ENCODE results near the gene ANXA6.

Gene ANXA6

GRCh38 chr5:151060742-151061141 is 96.8 kb downstream of the ANXA6 start:
- no peak for DNase-seq

GRCh38 chr5:151058891-151059489 is 98.6 kb downstream of the ANXA6 start:
- DNase-seq = no peak

GRCh38 chr5:151058301-151058700 is 99.3 kb downstream of the ANXA6 start:
- DNase-seq = no peak

- DNase-seq = no peak
Measured at GRCh38 chr5:151056379-151057325, 100.9 kb downstream of the ANXA6 start.

GRCh38 chr5:151055336-151055735 is 102.2 kb downstream of the ANXA6 start:
- no peak for DNase-seq

- DNase-seq = no peak
Measured at GRCh38 chr5:151054709-151055108, 102.9 kb downstream of the ANXA6 start.

GRCh38 chr5:151053796-151054462 is 103.7 kb downstream of the ANXA6 start:
- DNase-seq = no peak

GRCh38 chr5:151052836-151053235 is 104.7 kb downstream of the ANXA6 start:
- no peak for DNase-seq

- DNase-seq = no peak
Measured at GRCh38 chr5:151051931-151052608, 105.5 kb downstream of the ANXA6 start.

- peak; percentile 76 for DNase-seq
Measured at GRCh38 chr5:151051066-151051930, 106.3 kb downstream of the ANXA6 start.

Data from fibroblast of skin of back (primary cell).